GM12892 (cell line): ENCODE measurements around the gene DPH7.
A peak's percentile ranks its signal among the peaks of the same experiment; 100 is the strongest.

Experiments used
- POLR2A ChIP-seq: IDR thresholded peaks from 2 replicates; pipeline ENCODE4 v1.6.1; 2011; ENCODE audit warnings: low read depth, low read length, control low read depth
- POLR2AphosphoS5 ChIP-seq: IDR thresholded peaks from 2 replicates; pipeline ENCODE4 v1.6.1; 2011; ENCODE audit warnings: low read depth, low read length, control low read depth

DNA sequence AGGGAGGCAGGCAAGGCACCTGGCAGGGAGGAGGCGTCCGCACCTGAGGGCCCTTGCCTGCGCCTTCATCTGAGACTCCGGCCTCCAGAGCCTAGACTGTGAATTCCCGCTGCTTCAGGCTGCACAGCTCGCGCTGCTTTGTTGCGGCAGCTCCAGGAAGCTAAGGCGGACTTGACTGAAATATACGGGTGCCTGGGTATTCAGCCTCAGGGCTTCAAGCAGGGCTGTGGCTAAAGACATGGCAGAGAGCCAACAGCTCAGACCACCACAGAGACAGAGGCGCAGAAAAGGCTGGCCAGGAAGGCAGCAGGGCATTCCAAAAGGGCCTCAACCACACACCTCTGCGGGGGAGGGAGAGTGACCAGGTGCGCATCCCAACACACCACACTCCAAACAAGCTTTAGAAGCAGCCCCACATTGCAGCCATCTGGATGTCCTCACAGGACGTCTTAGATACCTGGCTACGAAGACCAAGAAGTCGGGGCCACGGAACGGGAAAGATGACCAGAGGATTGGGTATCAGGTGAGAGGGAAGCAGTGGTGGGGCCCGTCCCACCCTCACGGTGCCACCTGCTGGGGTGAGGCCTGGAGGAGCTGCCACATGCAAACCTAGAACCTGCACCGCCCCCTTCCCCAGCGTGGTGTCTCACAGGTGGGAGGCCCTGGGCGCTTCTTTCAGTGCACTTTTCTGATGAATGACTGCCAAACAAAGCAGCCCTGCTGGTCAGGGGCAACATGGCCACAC is 1.7 kb upstream of the DPH7 start:
- TF ChIP-seq POLR2AphosphoS5, result peak; percentile 44
- TF ChIP-seq POLR2A, result 0 out of 2 replicates have a peak, but pooled peaks have one; percentile 29
